Neural progenitor cell (in vitro differentiated cells): ENCODE measurements around the gene SLC24A1. TPM values are rescaled to one million over a fixed set of nuclear protein-coding genes. Genes with fewer than 3 reads are reported as not detected.

ENCODE experiments used
- DNase-seq: peaks from one replicate; pipeline ENCODE4 v3.0.0-alpha.2; 2016; ENCODE audit warnings: low spot score
- H2AFZ ChIP-seq: fragments of 200-600 bp; sonication (generic); replicated peaks from 2 replicates; pipeline ENCODE4 v1.6.1; 2016; ENCODE audit warnings: antibody characterized with exemption
- H3F3A ChIP-seq: fragments of 200-600 bp; sonication (generic); 2 replicates; pipeline ENCODE4 v1.6.1; 2016; ENCODE audit warnings: antibody characterized with exemption, low read depth
- H3K27ac ChIP-seq: fragments of 200-600 bp; sonication (generic); 2 replicates; pipeline ENCODE4 v1.5.1; 2016; ENCODE audit warnings: mild to moderate bottlenecking
- H3K27me3 ChIP-seq: fragments of 200-600 bp; sonication (generic); 2 replicates; pipeline ENCODE4 v1.6.1; 2016; ENCODE audit warnings: mild to moderate bottlenecking, moderate library complexity
- H3K36me3 ChIP-seq: fragments of 200-600 bp; sonication (generic); 2 replicates; pipeline ENCODE4 v1.5.1; 2016
- H3K4me1 ChIP-seq: fragments of 200-600 bp; sonication (generic); 2 replicates; pipeline ENCODE4 v1.6.1; 2016; ENCODE audit warnings: mixed run types
- H3K4me2 ChIP-seq: fragments of 200-600 bp; sonication (generic); 2 replicates; pipeline ENCODE4 v1.6.1; 2016
- H3K4me3 ChIP-seq: fragments of 200-600 bp; sonication (generic); 2 replicates; pipeline ENCODE4 v1.5.1; 2016
- H3K79me2 ChIP-seq: fragments of 200-600 bp; sonication (generic); 2 replicates; pipeline ENCODE4 v1.6.1; 2016; ENCODE audit warnings: low read depth
- H3K9ac ChIP-seq: fragments of 200-600 bp; sonication (generic); 2 replicates; pipeline ENCODE4 v1.6.1; 2016
- H3K9me3 ChIP-seq: fragments of 200-600 bp; sonication (generic); 2 replicates; pipeline ENCODE4 v1.5.1; 2016; ENCODE audit warnings: low read depth
- H4K20me1 ChIP-seq: fragments of 200-600 bp; sonication (generic); 2 replicates; pipeline ENCODE4 v1.6.1; 2016; ENCODE audit warnings: low read depth
- H3K27ac Mint-ChIP-seq: 3 replicates; pipeline ENCODE4 v1.8.0; 2021; ENCODE audit warnings: mixed read lengths
- H3K27me3 Mint-ChIP-seq: 2 replicates; pipeline ENCODE4 v1.8.0; 2022; ENCODE audit warnings: low read depth, mild to moderate bottlenecking, inconsistent platforms, moderate library complexity, mixed read lengths; ENCODE audit not compliant: insufficient read depth
- H3K36me3 Mint-ChIP-seq: 3 replicates; pipeline ENCODE4 v1.8.0; 2021; ENCODE audit warnings: mixed read lengths
- H3K4me1 Mint-ChIP-seq: 3 replicates; pipeline ENCODE4 v1.8.0; 2021; ENCODE audit warnings: mixed read lengths
- H3K4me3 Mint-ChIP-seq: 3 replicates; pipeline ENCODE4 v1.8.0; 2021; ENCODE audit warnings: mild to moderate bottlenecking, moderate library complexity, mixed read lengths
- H3K9me3 Mint-ChIP-seq: 3 replicates; pipeline ENCODE4 v1.8.0; 2020; ENCODE audit warnings: mixed read lengths
- CTCF ChIP-seq: fragments of 200-600 bp; sonication (generic); IDR thresholded peaks from 2 replicates; pipeline ENCODE4 v1.5.1; 2017; ENCODE audit warnings: antibody characterized with exemption, mild to moderate bottlenecking
- EZH2 ChIP-seq: fragments of 200-600 bp; sonication (generic); IDR thresholded peaks from 2 replicates; pipeline ENCODE4 v1.6.1; 2017; ENCODE audit warnings: antibody characterized with exemption, mild to moderate bottlenecking, moderate library complexity
- EZH2phosphoT487 ChIP-seq: fragments of 200-600 bp; sonication (generic); IDR thresholded peaks from 2 replicates; pipeline ENCODE4 v1.6.1; 2017; ENCODE audit warnings: antibody characterized with exemption
- total RNA-seq: library from RNA; depleted of rRNA; stranded (reverse); fragments of >200 nt; gene quantifications from 2 replicates; pipeline ENCODE4 v1.2.3, GENCODE V29; 2015; ENCODE audit warnings: low replicate concordance

Gene SLC24A1
- total RNA-seq, 1 donor from 2014 or later, result 10.6 TPM

DNA sequence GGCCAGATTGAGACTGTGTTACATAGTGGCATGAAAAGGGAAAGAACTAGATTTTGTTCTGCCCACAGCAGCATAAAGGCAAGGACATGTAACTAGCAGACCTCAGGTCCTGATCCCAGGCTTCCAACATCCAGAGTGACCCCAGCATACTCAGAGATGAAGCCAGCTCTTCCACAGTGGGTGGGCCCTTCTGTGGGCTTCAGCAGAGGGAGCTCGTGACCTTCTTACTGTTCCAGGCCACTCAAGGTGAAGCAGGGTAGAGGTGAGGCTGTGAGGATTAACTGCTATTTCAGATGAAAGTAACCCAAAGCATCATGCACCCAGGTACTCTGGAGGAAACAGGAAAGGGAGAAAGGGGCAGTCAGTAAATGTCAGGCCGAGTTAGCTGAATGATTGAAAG, 905 bp upstream of the SLC24A1 start:
- H3K27me3 Mint-ChIP-seq, result no peaks in the 10 kb centered on the region
- no peak for TF ChIP-seq EZH2phosphoT487
- no peak for TF ChIP-seq CTCF
- TF ChIP-seq EZH2, result no peak
- H3K27ac Mint-ChIP-seq, result no peak overlapping the region
- Histone ChIP-seq H2AFZ (no peak overlapping the region), H3F3A (no peaks in the 10 kb centered on the region), H3K27me3 (no peaks in the 10 kb centered on the region), H3K9ac (no peak overlapping the region), H3K36me3 (no peaks in the 10 kb centered on the region), H4K20me1 (no peaks in the 10 kb centered on the region), H3K4me1 (no peaks in the 10 kb centered on the region), H3K79me2 (no peaks in the 10 kb centered on the region), H3K4me2 (no peak overlapping the region), H3K4me3 (no peak overlapping the region), H3K27ac (no peak overlapping the region), H3K9me3 (no peaks in the 10 kb centered on the region)
- no peak for DNase-seq
- no peak overlapping the region for H3K4me3 Mint-ChIP-seq
- no peaks in the 10 kb centered on the region for H3K9me3 Mint-ChIP-seq
- peaks cover 5% of the 10 kb centered on the region for H3K36me3 Mint-ChIP-seq
- H3K4me1 Mint-ChIP-seq, result no peaks in the 10 kb centered on the region

- no peak for TF ChIP-seq CTCF
- Mint-ChIP-seq H3K27ac (no peak overlapping the region), H3K4me3 (no peak overlapping the region), H3K9me3 (no peaks in the 10 kb centered on the region), H3K36me3 (peaks cover 5% of the 10 kb centered on the region), H3K4me1 (no peaks in the 10 kb centered on the region), H3K27me3 (no peaks in the 10 kb centered on the region)
- H3K27me3 ChIP-seq, result no peaks in the 10 kb centered on the region
- H4K20me1 ChIP-seq, result no peaks in the 10 kb centered on the region
- H2AFZ ChIP-seq, result no peak overlapping the region
- H3K9ac ChIP-seq, result no peak overlapping the region
- H3F3A ChIP-seq, result no peaks in the 10 kb centered on the region
- no peak overlapping the region for H3K4me2 ChIP-seq
- H3K36me3 ChIP-seq, result no peaks in the 10 kb centered on the region
- no peaks in the 10 kb centered on the region for H3K4me1 ChIP-seq
- H3K79me2 ChIP-seq, result no peaks in the 10 kb centered on the region
- no peak overlapping the region for H3K4me3 ChIP-seq
- H3K9me3 ChIP-seq, result no peaks in the 10 kb centered on the region
- no peak for DNase-seq
- no peak overlapping the region for H3K27ac ChIP-seq
Observed at GRCh38 chr15:65623103-65623502, 1.4 kb downstream of the SLC24A1 start.

- Mint-ChIP-seq H3K27me3 (no peaks in the 10 kb centered on the region), H3K4me3 (no peak overlapping the region), H3K27ac (no peak overlapping the region), H3K36me3 (peaks cover 5% of the 10 kb centered on the region), H3K4me1 (peaks cover 4% of the 10 kb centered on the region), H3K9me3 (no peaks in the 10 kb centered on the region)
- Histone ChIP-seq H3K79me2 (no peaks in the 10 kb centered on the region), H3K27me3 (no peaks in the 10 kb centered on the region), H3K9ac (no peak overlapping the region), H3K4me3 (no peak overlapping the region), H3K27ac (no peak overlapping the region), H3K4me2 (no peak overlapping the region), H3K36me3 (no peaks in the 10 kb centered on the region), H2AFZ (no peak overlapping the region), H4K20me1 (no peaks in the 10 kb centered on the region), H3K9me3 (no peaks in the 10 kb centered on the region), H3K4me1 (no peaks in the 10 kb centered on the region), H3F3A (no peaks in the 10 kb centered on the region)
- TF ChIP-seq CTCF (no peak), EZH2phosphoT487 (no peak), EZH2 (no peak)
- no peak for DNase-seq
Observed at GRCh38 chr15:65626856-65627255, 5.1 kb downstream of the SLC24A1 start.

- H3K79me2 ChIP-seq, result no peaks in the 10 kb centered on the region
- H3F3A ChIP-seq, result no peaks in the 10 kb centered on the region
- H3K9ac ChIP-seq, result no peak overlapping the region
- no peak overlapping the region for H3K27ac Mint-ChIP-seq
- H4K20me1 ChIP-seq, result no peaks in the 10 kb centered on the region
- H3K9me3 Mint-ChIP-seq, result no peaks in the 10 kb centered on the region
- no peak overlapping the region for H2AFZ ChIP-seq
- no peaks in the 10 kb centered on the region for H3K9me3 ChIP-seq
- TF ChIP-seq EZH2 (no peak), CTCF (no peak), EZH2phosphoT487 (no peak)
- H3K36me3 ChIP-seq, result no peaks in the 10 kb centered on the region
- H3K4me2 ChIP-seq, result no peak overlapping the region
- no peak overlapping the region for H3K27ac ChIP-seq
- H3K4me1 Mint-ChIP-seq, result peaks cover 6% of the 10 kb centered on the region
- no peaks in the 10 kb centered on the region for H3K27me3 ChIP-seq
- no peak overlapping the region for H3K4me3 Mint-ChIP-seq
- peaks cover 1% of the 10 kb centered on the region for H3K36me3 Mint-ChIP-seq
- DNase-seq, result no peak
- peaks cover 4% of the 10 kb centered on the region for H3K4me1 ChIP-seq
- H3K4me3 ChIP-seq, result no peak overlapping the region
- H3K27me3 Mint-ChIP-seq, result no peaks in the 10 kb centered on the region
Observed at GRCh38 chr15:65629548-65629947, 7.8 kb downstream of the SLC24A1 start.
